Stimulated activated CD8-positive, alpha-beta memory T cell treated with anti-CD3 and anti-CD28 coated beads, Interleukin-7, amount 100 ng/mL, for 4 hours (primary cell): Measurements from ENCODE around the gene MAML3.

Experiments used
- DNase-seq, 2 donors: peaks; one replicate each; pipeline ENCODE4 v3.0.0-alpha.2; 2020; ENCODE audit warnings: low read depth in 2 of 2

MAML3 gene

DNA sequence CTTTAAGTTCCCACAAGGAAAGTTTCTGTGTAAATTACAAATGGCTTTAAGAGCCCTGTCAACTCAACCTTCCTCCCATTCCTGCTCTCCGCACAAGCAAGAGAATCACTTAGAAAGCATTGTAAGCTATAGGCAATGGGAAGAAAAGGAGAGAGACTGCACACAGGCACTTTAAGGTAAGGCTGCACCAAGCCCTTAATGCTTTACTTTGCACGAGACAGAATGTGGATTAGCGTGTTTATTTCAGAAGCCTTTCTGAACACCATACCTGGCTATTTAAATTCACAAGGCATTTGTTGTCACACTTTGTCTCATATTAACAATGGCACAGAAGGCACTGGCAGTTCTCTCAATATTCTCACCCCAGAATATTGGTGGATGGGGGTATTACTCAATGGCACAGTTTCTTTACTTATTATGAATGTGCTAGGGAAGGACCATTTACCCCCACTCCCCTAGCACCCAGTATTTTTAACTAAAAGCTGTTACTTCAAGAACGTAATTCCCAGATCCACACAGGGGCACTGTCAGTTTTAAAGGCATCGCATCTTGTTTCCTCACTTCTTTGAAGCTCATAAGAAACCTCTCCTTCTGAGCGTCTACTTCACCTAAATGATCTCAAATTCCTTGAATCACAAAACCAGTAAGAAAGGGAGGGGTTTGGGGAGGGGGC, 150.0 kb downstream of the MAML3 start:
- no peak for DNase-seq

GRCh38 chr4:140000232-140000631, 153.8 kb downstream of the MAML3 start:
- no peak for DNase-seq

GRCh38 chr4:139988863-139989765, 164.9 kb downstream of the MAML3 start:
- peak; percentile 30 to 47 for DNase-seq

DNA sequence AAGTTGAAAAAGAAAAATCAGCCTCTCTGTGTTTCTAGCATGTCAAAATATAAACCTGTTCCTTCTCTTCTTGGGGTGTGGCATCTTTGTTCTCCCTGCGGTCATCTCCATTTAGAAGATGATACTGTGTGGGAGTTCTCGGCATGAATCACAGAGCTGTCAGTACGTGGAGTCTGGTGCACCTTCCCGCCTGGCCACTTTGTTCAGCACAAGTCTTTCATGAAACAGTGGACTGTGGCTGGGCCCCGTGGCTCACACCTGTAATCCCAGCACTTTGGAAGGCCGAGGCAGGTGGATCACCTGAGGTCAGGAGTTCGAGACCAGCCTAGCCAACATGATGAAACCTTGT, 166.5 kb downstream of the MAML3 start:
- DNase-seq, result no peak

GRCh38 chr4:139986689-139987501, 167.1 kb downstream of the MAML3 start:
- no peak for DNase-seq

DNA sequence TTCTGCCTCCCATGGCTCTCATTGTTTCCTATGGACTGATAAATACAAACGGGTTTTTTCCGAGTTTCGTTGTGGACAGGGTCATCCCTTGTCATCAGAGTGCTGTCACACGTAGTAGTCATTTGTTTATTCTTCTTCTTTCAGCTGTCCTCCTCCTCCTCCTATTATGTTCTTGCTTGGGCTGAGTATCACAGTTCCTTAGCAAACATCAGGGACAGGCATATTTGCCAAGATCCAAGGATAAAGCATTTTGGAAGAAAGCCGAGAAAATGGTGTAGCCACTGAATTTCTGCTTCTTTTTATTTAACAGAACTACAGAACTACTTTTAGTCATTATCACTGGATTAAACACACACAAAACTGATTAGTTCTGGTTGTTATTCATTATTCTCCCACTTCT, 167.9 kb downstream of the MAML3 start:
- no peak for DNase-seq

- no peak for DNase-seq
Measured at GRCh38 chr4:139985401-139985800, 168.6 kb downstream of the MAML3 start.

- DNase-seq, result no peak
Measured at GRCh38 chr4:139984471-139984870, 169.5 kb downstream of the MAML3 start.

GRCh38 chr4:139978692-139979091, 175.3 kb downstream of the MAML3 start:
- no peak for DNase-seq

GRCh38 chr4:139977838-139978609, 176.0 kb downstream of the MAML3 start:
- no peak for DNase-seq

- no peak for DNase-seq
Measured at GRCh38 chr4:139975830-139976272, 178.1 kb downstream of the MAML3 start.

DNA sequence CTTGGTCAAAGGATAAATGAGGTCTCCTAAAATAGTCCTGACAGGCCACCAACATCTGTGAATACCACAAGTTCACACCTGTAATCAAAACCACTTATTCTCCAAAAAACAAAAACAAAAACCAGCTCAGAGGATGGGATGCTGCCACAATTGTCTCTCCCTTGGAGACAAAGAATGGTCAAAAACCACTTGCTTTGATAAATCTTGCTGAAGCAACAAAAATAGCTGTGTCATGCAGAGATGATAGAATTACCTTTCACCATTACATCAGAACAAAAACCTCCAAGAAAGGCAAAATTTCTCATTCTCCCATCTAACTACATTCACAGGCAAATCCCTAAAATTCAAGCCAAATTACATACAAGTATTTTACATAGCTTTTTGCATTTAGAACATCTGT, 180.4 kb downstream of the MAML3 start:
- DNase-seq, result no peak

GRCh38 chr4:139973015-139973414, 181.0 kb downstream of the MAML3 start:
- no peak for DNase-seq

- no peak for DNase-seq
Measured at GRCh38 chr4:139972305-139972704, 181.7 kb downstream of the MAML3 start.

- no peak for DNase-seq
Measured at GRCh38 chr4:139971111-139971510, 182.9 kb downstream of the MAML3 start.

DNA sequence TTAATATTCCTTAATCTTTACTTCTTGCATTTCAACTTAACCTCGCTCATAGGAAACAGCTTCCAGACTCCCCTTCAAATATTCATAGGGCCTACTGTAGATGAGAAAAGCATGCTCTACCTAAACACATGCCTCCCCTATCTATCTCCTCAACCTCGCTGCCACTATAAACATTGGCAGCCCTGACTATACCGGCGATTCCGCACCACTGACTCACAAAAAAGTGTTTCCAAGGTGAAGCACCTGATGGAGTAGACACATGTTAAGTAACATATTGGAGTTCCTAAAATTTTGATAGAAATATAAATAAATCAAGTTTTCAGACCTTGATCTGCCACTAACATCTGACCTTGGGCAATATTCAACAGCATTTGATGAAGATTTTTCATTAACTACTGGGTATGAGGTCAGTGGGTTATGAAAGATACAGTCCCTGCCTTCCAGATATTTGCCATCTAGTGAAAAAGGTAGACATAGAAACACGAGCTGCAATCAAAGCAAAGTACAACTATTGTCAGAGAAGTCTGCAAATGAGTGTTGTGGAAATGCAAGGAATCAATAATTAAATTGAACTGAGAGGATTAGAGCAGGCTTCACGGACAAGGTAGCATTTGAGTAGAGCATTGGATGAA, 184.2 kb downstream of the MAML3 start:
- DNase-seq, result no peak

GRCh38 chr4:139968831-139969230, 185.2 kb downstream of the MAML3 start:
- DNase-seq, result no peak

DNA sequence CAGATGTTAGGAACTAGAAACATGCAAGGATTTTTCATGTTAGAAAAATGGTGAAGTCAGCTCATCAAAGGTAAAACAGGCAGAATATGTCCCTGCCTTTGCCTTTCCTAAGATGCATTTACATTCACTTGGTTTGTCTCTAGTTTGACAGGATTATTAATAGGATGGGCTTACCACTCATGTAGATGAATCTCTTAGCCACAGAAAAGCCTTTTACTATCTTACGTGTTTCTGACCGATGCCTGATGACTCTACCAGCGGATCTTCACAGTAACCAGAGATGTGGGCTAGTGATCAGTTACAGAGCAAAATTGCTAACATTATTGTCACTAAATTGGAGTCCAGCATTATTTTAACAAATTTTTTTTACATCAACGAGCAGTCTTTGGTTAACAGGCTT, 187.6 kb downstream of the MAML3 start:
- no peak for DNase-seq

DNA sequence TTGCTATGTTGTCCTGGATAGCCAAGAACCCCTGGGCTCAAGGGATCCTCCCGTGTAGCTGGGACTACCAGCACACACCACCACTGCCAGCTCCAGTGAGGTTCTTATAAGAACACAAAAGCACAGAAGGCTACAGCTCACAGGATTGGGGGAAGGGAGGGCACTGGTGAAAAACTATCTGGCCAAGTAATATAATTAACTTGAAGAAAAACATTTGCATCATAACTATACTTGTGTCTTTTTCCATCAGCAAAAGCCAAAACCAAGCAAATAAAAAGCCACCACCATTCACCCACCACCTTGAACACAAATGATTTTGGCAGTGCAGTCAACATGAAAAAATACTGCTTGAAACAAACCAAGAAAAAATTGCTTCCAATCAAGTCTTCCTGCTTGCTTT, 188.2 kb downstream of the MAML3 start:
- DNase-seq, result no peak

GRCh38 chr4:139963708-139964107, 190.3 kb downstream of the MAML3 start:
- no peak for DNase-seq

GRCh38 chr4:139962130-139962684, 191.8 kb downstream of the MAML3 start:
- DNase-seq, result no peak
